CD4-positive, CD25-positive, alpha-beta regulatory T cell (primary cell): Measurements from ENCODE around the gene ACACB. TPM values are rescaled to one million over a fixed set of nuclear protein-coding genes. Genes with fewer than 3 reads are reported as not detected.

Experiments
- ATAC-seq, 2 donors: fragments of 150-1000 bp; cut with Tn5 transposase; one replicate each; pipeline ENCODE4 v1.10.0; 2021; ENCODE audit warnings: low read depth in 2 of 2, moderate number of reproducible peaks in 2 of 2, moderate library complexity in 1 of 2
- DNase-seq, 3 donors: peaks; one replicate each; pipeline versions ENCODE4 v3.0.0 to v3.0.0-alpha.2; 2012 to 2022; ENCODE audit warnings: mixed read lengths in 1 of 3
- H3K27ac ChIP-seq: one replicate; pipeline ENCODE4 v1.7.0; 2013; ENCODE audit warnings: mild to moderate bottlenecking, low read length; ENCODE audit not compliant: insufficient read depth, poor library complexity, severe bottlenecking
- H3K27me3 ChIP-seq: one replicate; pipeline ENCODE4 v1.7.0; 2013; ENCODE audit warnings: low read length; ENCODE audit not compliant: control insufficient read depth, insufficient read depth
- H3K36me3 ChIP-seq: one replicate; pipeline ENCODE4 v1.7.0; 2013; ENCODE audit warnings: mild to moderate bottlenecking, low read length, moderate library complexity; ENCODE audit not compliant: control insufficient read depth, insufficient read depth
- H3K4me1 ChIP-seq: 2 replicates; pipeline ENCODE4 v1.7.0; 2013; ENCODE audit warnings: mild to moderate bottlenecking, low read length; ENCODE audit not compliant: insufficient read depth, control insufficient read depth, poor library complexity, severe bottlenecking
- H3K4me3 ChIP-seq: one replicate; pipeline ENCODE4 v1.7.0; 2013; ENCODE audit warnings: low read depth, mild to moderate bottlenecking, low read length, moderate library complexity
- H3K9me3 ChIP-seq, 2 experiments: 1 replicate in 1 of 2; 2 replicates in 1 of 2; pipeline ENCODE4 v1.7.0; 2013; ENCODE audit warnings: low read length in 2 of 2, mild to moderate bottlenecking in 1 of 2, moderate library complexity in 1 of 2; ENCODE audit not compliant: control insufficient read depth in 2 of 2
- H3K27ac Mint-ChIP-seq, 3 donors: one replicate each; pipeline ENCODE4 v1.8.0; 2020 to 2022; ENCODE audit warnings: mild to moderate bottlenecking in 3 of 3, mixed read lengths in 3 of 3, moderate library complexity in 2 of 3
- H3K27me3 Mint-ChIP-seq: one replicate; pipeline ENCODE4 v1.8.0; 2022; ENCODE audit warnings: mild to moderate bottlenecking, mixed read lengths
- H3K36me3 Mint-ChIP-seq: one replicate; pipeline ENCODE4 v1.8.0; 2020; ENCODE audit warnings: mixed read lengths
- H3K4me1 Mint-ChIP-seq, 4 donors: one replicate each; pipeline ENCODE4 v1.8.0; 2020 to 2022; ENCODE audit warnings: mixed read lengths in 4 of 4, mild to moderate bottlenecking in 1 of 4
- H3K4me3 Mint-ChIP-seq, 4 donors: one replicate each; pipeline ENCODE4 v1.8.0; 2020 to 2022; ENCODE audit warnings: mild to moderate bottlenecking in 4 of 4, mixed read lengths in 4 of 4, moderate library complexity in 3 of 4
- H3K9me3 Mint-ChIP-seq, 7 donors: one replicate each; pipeline ENCODE4 v1.8.0; 2020 to 2022; ENCODE audit warnings: mixed read lengths in 7 of 7, mild to moderate bottlenecking in 3 of 7, moderate library complexity in 2 of 7
- polyA plus RNA-seq, 4 donors: library from polyadenylated mRNA; unstranded; fragments of 300-500 nt; fragmentation: Illumina TruSeq; gene quantifications; one replicate each; pipeline ENCODE4 v1.2.3, GENCODE V29; 2021
- total RNA-seq: library from RNA; stranded (reverse); gene quantifications from one replicate; pipeline ENCODE4 v1.2.3, GENCODE V29; 2022

Gene ACACB
- total and polyA plus RNA-seq, 5 donors from 2014 or later, result 0.47 to 23.5 (median 1.2) TPM

- Mint-ChIP-seq H3K4me1 (no peaks in the 10 kb centered on the region), H3K36me3 (peaks cover 22% of the 10 kb centered on the region), H3K4me3 (no peak overlapping the region), H3K27me3 (no peaks in the 10 kb centered on the region), H3K27ac (no peak overlapping the region), H3K9me3 (no peaks in the 10 kb centered on the region)
- no peaks in the 10 kb centered on the region for H3K4me1 ChIP-seq
- H3K36me3 ChIP-seq, result peaks cover 14% of the 10 kb centered on the region
- no peaks in the 10 kb centered on the region for H3K27me3 ChIP-seq
- H3K9me3 ChIP-seq, result no peaks in the 10 kb centered on the region
- H3K4me3 ChIP-seq, result no peak overlapping the region
- ATAC-seq (no peak), DNase-seq (no peak)
- H3K27ac ChIP-seq, result no peak overlapping the region
Measured at GRCh38 chr12:109223211-109223610, 106.8 kb downstream of the ACACB start.

GRCh38 chr12:109223868-109224267 is 107.5 kb downstream of the ACACB start:
- Histone ChIP-seq H3K36me3 (peaks cover 14% of the 10 kb centered on the region), H3K27me3 (no peaks in the 10 kb centered on the region), H3K9me3 (no peaks in the 10 kb centered on the region), H3K27ac (no peak overlapping the region), H3K4me3 (no peak overlapping the region), H3K4me1 (no peaks in the 10 kb centered on the region)
- DNase-seq (no peak), ATAC-seq (no peak)
- Mint-ChIP-seq H3K9me3 (no peaks in the 10 kb centered on the region), H3K4me1 (no peaks in the 10 kb centered on the region), H3K4me3 (no peak overlapping the region), H3K36me3 (peaks cover 22% of the 10 kb centered on the region), H3K27me3 (no peaks in the 10 kb centered on the region), H3K27ac (no peak overlapping the region)

DNA sequence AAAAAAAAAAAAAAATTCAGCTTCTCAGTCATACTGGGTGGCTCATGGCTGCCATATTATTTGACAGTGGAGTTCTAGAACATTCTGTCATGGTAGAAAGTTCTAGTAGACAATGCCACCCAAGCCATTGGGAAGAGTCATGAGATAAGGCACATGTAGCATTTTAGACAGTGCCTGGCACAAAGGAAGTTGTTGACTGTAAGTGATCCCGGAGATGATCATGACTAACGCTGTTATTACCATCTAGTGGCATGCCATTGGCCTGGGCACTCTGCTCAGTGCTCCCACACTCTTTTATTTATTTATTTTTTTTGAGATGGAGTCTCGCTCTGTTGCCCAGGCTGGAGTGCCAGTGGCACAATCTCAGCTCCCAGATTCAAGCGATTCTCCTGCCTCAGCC is 112.3 kb downstream of the ACACB start:
- Histone ChIP-seq H3K36me3 (peaks cover 20% of the 10 kb centered on the region), H3K9me3 (no peaks in the 10 kb centered on the region), H3K27me3 (no peaks in the 10 kb centered on the region), H3K4me1 (no peaks in the 10 kb centered on the region), H3K4me3 (no peak overlapping the region), H3K27ac (no peak overlapping the region)
- H3K27me3 Mint-ChIP-seq, result no peaks in the 10 kb centered on the region
- no peaks in the 10 kb centered on the region for H3K4me1 Mint-ChIP-seq
- ATAC-seq (no peak), DNase-seq (no peak)
- peaks cover 18% of the 10 kb centered on the region for H3K36me3 Mint-ChIP-seq
- no peaks in the 10 kb centered on the region for H3K9me3 Mint-ChIP-seq
- no peak overlapping the region for H3K27ac Mint-ChIP-seq
- no peak overlapping the region for H3K4me3 Mint-ChIP-seq

DNA sequence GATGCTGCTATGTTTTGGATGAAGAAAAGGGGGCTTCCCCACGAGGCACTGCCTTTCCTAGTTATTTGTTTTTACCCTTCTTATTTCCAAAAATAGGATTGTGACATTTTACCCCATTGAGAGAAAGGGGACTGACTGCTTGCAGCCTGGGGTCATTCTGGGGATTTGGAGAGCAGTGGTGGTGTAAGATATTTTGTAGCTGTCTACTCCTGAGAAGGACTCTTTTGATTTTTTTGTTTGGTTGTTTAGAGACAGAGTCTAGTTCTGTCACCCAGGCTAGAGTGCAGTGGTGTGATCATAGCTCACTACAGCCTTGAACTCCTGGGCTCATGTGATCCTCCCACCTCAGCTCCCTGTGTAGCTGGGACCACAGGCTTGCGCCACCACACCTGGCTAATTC is 113.8 kb downstream of the ACACB start:
- peaks cover 15% of the 10 kb centered on the region for H3K36me3 ChIP-seq
- no peak overlapping the region for H3K4me3 ChIP-seq
- no peaks in the 10 kb centered on the region for H3K9me3 ChIP-seq
- Mint-ChIP-seq H3K36me3 (peaks cover 16% of the 10 kb centered on the region), H3K4me3 (no peak overlapping the region), H3K27me3 (no peaks in the 10 kb centered on the region), H3K27ac (peak overlapping the region in 1 of 3 donors; percentile 15), H3K4me1 (no peaks in the 10 kb centered on the region), H3K9me3 (no peaks in the 10 kb centered on the region)
- DNase-seq (no peak), ATAC-seq (no peak)
- H3K27ac ChIP-seq, result no peak overlapping the region
- H3K4me1 ChIP-seq, result no peaks in the 10 kb centered on the region
- no peaks in the 10 kb centered on the region for H3K27me3 ChIP-seq

DNA sequence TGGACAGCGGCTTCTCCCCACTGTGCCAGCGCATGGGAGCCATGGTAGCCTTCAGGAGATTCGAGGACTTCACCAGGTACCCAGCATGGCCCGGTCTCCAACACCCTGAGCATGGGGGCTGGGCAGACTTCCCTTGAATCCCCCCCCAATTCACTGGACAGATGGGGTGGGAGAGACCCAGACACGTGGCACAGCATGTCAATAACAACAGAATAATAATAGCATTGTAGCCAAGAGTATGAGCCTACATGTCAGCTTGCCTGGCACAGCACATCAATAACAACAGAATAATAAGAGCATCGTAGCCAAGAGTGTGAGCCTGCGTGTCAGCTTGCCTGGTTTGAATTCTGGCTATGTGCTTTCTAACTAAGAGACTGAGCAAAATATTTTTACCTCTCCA is 116.3 kb downstream of the ACACB start:
- Mint-ChIP-seq H3K9me3 (no peaks in the 10 kb centered on the region), H3K4me1 (no peaks in the 10 kb centered on the region), H3K4me3 (no peak overlapping the region), H3K27ac (no peak overlapping the region), H3K36me3 (peaks cover 23% of the 10 kb centered on the region), H3K27me3 (no peaks in the 10 kb centered on the region)
- Histone ChIP-seq H3K9me3 (no peaks in the 10 kb centered on the region), H3K4me1 (no peaks in the 10 kb centered on the region), H3K4me3 (no peak overlapping the region), H3K36me3 (peaks cover 29% of the 10 kb centered on the region), H3K27me3 (no peaks in the 10 kb centered on the region), H3K27ac (no peak overlapping the region)
- no peak for ATAC-seq
- no peak for DNase-seq

GRCh38 chr12:109234012-109234411 is 117.6 kb downstream of the ACACB start:
- Mint-ChIP-seq H3K27ac (no peak overlapping the region), H3K4me1 (no peaks in the 10 kb centered on the region), H3K4me3 (no peak overlapping the region), H3K27me3 (no peaks in the 10 kb centered on the region), H3K9me3 (no peaks in the 10 kb centered on the region), H3K36me3 (peaks cover 24% of the 10 kb centered on the region)
- H3K27me3 ChIP-seq, result no peaks in the 10 kb centered on the region
- peaks cover 29% of the 10 kb centered on the region for H3K36me3 ChIP-seq
- no peak overlapping the region for H3K27ac ChIP-seq
- H3K9me3 ChIP-seq, result no peaks in the 10 kb centered on the region
- no peak overlapping the region for H3K4me3 ChIP-seq
- no peak for ATAC-seq
- no peaks in the 10 kb centered on the region for H3K4me1 ChIP-seq
- no peak for DNase-seq

GRCh38 chr12:109236257-109236656 is 119.9 kb downstream of the ACACB start:
- Histone ChIP-seq H3K36me3 (peaks cover 35% of the 10 kb centered on the region), H3K4me3 (no peak overlapping the region), H3K9me3 (no peaks in the 10 kb centered on the region), H3K27me3 (no peaks in the 10 kb centered on the region), H3K4me1 (no peaks in the 10 kb centered on the region), H3K27ac (no peak overlapping the region)
- ATAC-seq, result no peak
- DNase-seq, result no peak
- no peak overlapping the region for H3K4me3 Mint-ChIP-seq
- H3K4me1 Mint-ChIP-seq, result no peaks in the 10 kb centered on the region
- peaks cover 34% of the 10 kb centered on the region for H3K36me3 Mint-ChIP-seq
- no peaks in the 10 kb centered on the region for H3K9me3 Mint-ChIP-seq
- no peak overlapping the region for H3K27ac Mint-ChIP-seq
- no peaks in the 10 kb centered on the region for H3K27me3 Mint-ChIP-seq

- Mint-ChIP-seq H3K27ac (peak overlapping the region in 1 of 3 donors; percentile 31), H3K9me3 (no peaks in the 10 kb centered on the region), H3K4me1 (no peaks in the 10 kb centered on the region), H3K36me3 (peaks cover 41% of the 10 kb centered on the region), H3K27me3 (no peaks in the 10 kb centered on the region), H3K4me3 (peak overlapping the region in 1 of 4 donors; percentile 51)
- H3K36me3 ChIP-seq, result peaks cover 42% of the 10 kb centered on the region
- H3K4me1 ChIP-seq, result no peaks in the 10 kb centered on the region
- H3K27ac ChIP-seq, result no peak overlapping the region
- H3K4me3 ChIP-seq, result no peak overlapping the region
- no peaks in the 10 kb centered on the region for H3K9me3 ChIP-seq
- ATAC-seq (no peak), DNase-seq (no peak)
- no peaks in the 10 kb centered on the region for H3K27me3 ChIP-seq
Measured at GRCh38 chr12:109239179-109239578, 122.8 kb downstream of the ACACB start.
